ENCODE results near the gene MRTFA. TPM values are rescaled to one million over a fixed set of nuclear protein-coding genes. Genes with fewer than 3 reads are reported as not detected.
"Not testable (repeated sequence)": the region's sequence is repeated elsewhere in the genome, so short reads cannot be mapped to it uniquely, and the experiment has no call there.

Gene MRTFA
- polyA plus RNA-seq, 2 of the 4 experiments (the other 2 are of a cell fraction), result 6.8 to 48.3 TPM

DNA sequence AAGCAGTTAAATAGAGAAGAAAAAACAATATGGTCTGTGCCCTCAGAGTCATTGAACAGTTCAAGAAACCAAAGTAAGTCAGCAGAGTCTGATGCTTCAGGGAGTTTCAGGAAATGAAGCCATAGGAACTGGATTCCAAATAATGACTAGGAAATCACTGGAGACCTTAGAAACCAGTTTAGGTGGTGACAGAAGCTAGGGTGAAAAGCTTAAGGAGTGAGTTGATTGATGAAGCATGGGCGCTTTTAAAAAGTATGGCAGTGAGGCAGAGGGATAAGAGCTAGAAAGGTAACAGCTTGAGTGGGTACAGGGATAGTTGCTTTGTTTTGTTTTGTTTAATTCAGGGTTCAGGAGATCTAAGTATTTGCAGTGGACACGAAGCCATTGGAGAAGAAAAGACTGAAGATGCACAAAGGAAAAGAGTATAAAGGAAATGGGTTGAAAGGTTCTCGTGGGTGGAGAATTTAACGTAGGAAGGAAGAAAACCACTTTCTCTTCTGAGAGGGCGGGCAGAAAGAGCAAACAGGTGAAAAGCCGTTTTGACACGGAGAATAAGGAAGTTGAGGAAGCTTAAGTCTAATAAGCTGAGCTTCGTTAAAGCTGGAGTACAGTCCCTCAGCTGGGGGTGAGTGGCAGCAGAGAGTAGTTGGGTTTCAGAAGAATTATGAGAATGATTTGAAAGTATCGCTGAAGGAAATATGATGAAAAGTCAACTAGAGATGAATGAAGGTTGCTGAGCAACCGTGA, 251.3 kb downstream of the MRTFA start:
- CTCF ChIA-PET, result no interaction called here
- no peak for ATAC-seq
- FAIRE-seq, result no peak
- no peak for DNase-seq (ENCODE audit: low read depth in 1 of 2, low spot score in 1 of 2)
- POLR2A ChIA-PET, result no interaction called here
- no peak overlapping the region for H3K4me2 ChIP-seq
- 93% methylated on average over 10 of the region's 10 CpGs for WGBS (ENCODE audit: missing lambda C conversion rate)
- no peak overlapping the region for H3K4me3 ChIP-seq
- H3K27ac ChIP-seq, result no peak overlapping the region
- no peaks in the 10 kb centered on the region for H3K4me1 ChIP-seq
- no peaks in the 10 kb centered on the region for H3K9me3 ChIP-seq
- TF ChIP-seq, protein P1, sequence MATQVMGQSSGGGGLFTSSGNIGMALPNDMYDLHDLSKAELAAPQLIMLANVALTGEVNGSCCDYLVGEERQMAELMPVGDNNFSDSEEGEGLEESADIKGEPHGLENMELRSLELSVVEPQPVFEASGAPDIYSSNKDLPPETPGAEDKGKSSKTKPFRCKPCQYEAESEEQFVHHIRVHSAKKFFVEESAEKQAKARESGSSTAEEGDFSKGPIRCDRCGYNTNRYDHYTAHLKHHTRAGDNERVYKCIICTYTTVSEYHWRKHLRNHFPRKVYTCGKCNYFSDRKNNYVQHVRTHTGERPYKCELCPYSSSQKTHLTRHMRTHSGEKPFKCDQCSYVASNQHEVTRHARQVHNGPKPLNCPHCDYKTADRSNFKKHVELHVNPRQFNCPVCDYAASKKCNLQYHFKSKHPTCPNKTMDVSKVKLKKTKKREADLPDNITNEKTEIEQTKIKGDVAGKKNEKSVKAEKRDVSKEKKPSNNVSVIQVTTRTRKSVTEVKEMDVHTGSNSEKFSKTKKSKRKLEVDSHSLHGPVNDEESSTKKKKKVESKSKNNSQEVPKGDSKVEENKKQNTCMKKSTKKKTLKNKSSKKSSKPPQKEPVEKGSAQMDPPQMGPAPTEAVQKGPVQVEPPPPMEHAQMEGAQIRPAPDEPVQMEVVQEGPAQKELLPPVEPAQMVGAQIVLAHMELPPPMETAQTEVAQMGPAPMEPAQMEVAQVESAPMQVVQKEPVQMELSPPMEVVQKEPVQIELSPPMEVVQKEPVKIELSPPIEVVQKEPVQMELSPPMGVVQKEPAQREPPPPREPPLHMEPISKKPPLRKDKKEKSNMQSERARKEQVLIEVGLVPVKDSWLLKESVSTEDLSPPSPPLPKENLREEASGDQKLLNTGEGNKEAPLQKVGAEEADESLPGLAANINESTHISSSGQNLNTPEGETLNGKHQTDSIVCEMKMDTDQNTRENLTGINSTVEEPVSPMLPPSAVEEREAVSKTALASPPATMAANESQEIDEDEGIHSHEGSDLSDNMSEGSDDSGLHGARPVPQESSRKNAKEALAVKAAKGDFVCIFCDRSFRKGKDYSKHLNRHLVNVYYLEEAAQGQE (IDR thresholded peaks at IDR 0.05), result no peak
- no peak for TF ChIP-seq MAZ (IDR thresholded peaks at IDR 0.05; ENCODE audit: borderline replicate concordance, low read depth, low read length)
- TF ChIP-seq NFE2L2 (conservative IDR thresholded peaks at IDR 0.05; ENCODE audit: low read length), result no peak
- TF ChIP-seq SREBF2 (IDR thresholded peaks at IDR 0.05), result no peak
- TF ChIP-seq ZFP36 (IDR thresholded peaks at IDR 0.05; ENCODE audit: borderline replicate concordance, partially characterized antibody), result no peak
- TF ChIP-seq HOXB13 (CRISPR knock-in tag; IDR thresholded peaks at IDR 0.05; ENCODE audit: low read depth), result no peak

DNA sequence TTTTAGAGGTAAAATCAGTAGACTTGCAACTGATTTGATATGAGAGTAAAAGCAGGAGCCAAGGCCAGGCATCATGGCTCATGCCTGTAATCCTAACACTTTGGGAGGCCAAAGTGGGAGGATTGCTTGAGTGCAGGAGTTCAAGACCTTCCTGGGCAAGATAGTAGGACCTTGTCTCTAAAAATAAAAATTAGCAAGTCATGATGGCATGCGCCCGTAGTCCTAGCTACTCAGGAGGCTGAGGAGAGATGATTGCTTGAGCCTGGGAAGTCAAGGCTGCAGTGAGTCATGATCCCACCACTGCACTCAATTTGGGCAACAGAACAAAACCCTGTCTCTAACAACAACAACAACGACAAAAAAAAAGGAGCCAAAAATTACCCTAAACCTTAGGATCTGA, 252.6 kb downstream of the MRTFA start:
- no peak overlapping the region for H3K27ac ChIP-seq
- H3K4me1 ChIP-seq, result no peaks in the 10 kb centered on the region
- H3K4me2 ChIP-seq, result no peak overlapping the region
- ATAC-seq (no peak), DNase-seq (ENCODE audit: low read depth in 1 of 2, low spot score in 1 of 2) (no peak), FAIRE-seq (no peak)
- no peak overlapping the region for H3K4me3 ChIP-seq
- H3K9me3 ChIP-seq, result no peaks in the 10 kb centered on the region
- ChIA-PET CTCF (interaction anchor here (0.8 kb wide), 1 partner anchor 320 kb away, joined by 3 read pairs; no protein-coding TSS in a partner anchor), POLR2A (no interaction called here)
- 92% methylated on average over 3 of the region's 3 CpGs for WGBS (ENCODE audit: missing lambda C conversion rate)
- TF ChIP-seq NFE2L2 (conservative IDR thresholded peaks at IDR 0.05; ENCODE audit: low read length) (0 out of 2 replicates have a peak, but pooled peaks have one; percentile 25), EP300 (IDR thresholded peaks at IDR 0.05) (no peak), JUN (IDR thresholded peaks at IDR 0.05) (no peak)

DNA sequence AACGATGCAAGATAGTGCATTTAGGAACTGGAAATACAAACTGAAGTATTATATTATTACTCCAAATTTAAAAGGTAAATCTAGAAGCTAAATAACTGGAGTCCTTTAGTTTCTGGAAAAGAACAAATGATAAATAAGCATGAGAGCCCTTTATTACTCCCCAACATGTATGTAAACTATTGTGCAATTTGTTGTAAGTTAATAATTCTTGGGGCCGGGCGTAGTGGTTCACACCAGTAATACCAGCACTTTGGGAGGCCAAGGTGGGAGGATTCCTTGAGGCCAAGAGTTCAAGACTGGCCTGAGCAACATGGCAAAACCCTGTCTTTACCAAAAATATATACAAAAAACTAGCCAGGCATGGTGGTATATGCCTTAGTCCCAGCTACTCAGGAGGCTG, 255.1 kb downstream of the MRTFA start:
- ChIA-PET POLR2A (no interaction called here), CTCF (interaction anchor here (1.3 kb wide), 1 partner anchor 33 kb away, joined by 3 read pairs; no protein-coding TSS in a partner anchor)
- DNase-seq (ENCODE audit: low read depth in 1 of 2, low spot score in 1 of 2) (no peak), ATAC-seq (no peak), FAIRE-seq (no peak)
- H3K4me1 ChIP-seq, result no peaks in the 10 kb centered on the region
- H3K27ac ChIP-seq, result no peak overlapping the region
- TF ChIP-seq SMC3 (IDR thresholded peaks at IDR 0.05) (no peak), KDM5A (IDR thresholded peaks at IDR 0.05) (no peak), KDM1A (IDR thresholded peaks at IDR 0.05; ENCODE audit: low read depth) (no peak), CBX2 (IDR thresholded peaks at IDR 0.05; ENCODE audit: borderline replicate concordance, low read depth) (no peak), TFCP2L1 (CRISPR knock-in tag; IDR thresholded peaks at IDR 0.05) (no peak), CBX8 (IDR thresholded peaks at IDR 0.05) (no peak), EHMT2 (IDR thresholded peaks at IDR 0.05; ENCODE audit: low read depth) (no peak), RAD21 (conservative IDR thresholded peaks at IDR 0.05 in 1 of 2, IDR thresholded peaks at IDR 0.05 in 1 of 2) (no peak), ZSCAN20 (CRISPR knock-in tag; IDR thresholded peaks at IDR 0.05) (no peak), ZNF302 (CRISPR knock-in tag; IDR thresholded peaks at IDR 0.05) (no peak), ZFP36 (IDR thresholded peaks at IDR 0.05; ENCODE audit: borderline replicate concordance, partially characterized antibody) (no peak)
- TF ChIP-seq, protein P2, sequence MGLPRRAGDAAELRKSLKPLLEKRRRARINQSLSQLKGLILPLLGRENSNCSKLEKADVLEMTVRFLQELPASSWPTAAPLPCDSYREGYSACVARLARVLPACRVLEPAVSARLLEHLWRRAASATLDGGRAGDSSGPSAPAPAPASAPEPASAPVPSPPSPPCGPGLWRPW (IDR thresholded peaks at IDR 0.05), result no peak
- TF ChIP-seq, protein P1 (IDR thresholded peaks at IDR 0.05), result no peak
- H3K9me3 ChIP-seq, result no peaks in the 10 kb centered on the region
- H3K4me2 ChIP-seq, result no peak overlapping the region
- 83% methylated on average over 3 of the region's 3 CpGs for WGBS (ENCODE audit: missing lambda C conversion rate)
- H3K4me3 ChIP-seq, result no peak overlapping the region

DNA sequence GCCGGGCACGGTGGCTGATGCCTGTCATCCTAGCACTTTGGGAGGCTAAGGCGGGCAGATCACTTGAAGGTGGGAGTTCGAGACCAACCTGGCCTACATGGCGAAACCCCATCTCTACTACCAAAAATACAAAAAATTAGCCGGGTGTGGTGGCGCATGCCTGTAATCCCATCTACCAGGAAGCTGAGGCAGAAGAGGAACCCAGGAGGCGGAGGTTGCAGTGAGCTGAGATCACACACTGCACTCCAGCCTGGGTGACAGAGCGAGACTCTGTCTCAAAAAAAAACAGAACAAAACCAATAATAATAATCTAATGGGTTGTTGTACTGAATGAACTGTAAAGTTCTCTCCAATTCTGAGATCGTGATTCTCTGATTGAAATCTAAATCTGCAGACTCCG, 258.1 kb downstream of the MRTFA start:
- CTCF ChIA-PET, result interaction anchor here (0.7 kb wide), 1 partner anchor 522 kb away, joined by 3 read pairs; no protein-coding TSS in a partner anchor
- H3K9me3 ChIP-seq; DNase-seq (ENCODE audit: low read depth in 1 of 2, low spot score in 1 of 2); ATAC-seq; FAIRE-seq; H3K4me3 ChIP-seq; H3K4me1 ChIP-seq; H3K27ac ChIP-seq; POLR2A ChIA-PET; H3K4me2 ChIP-seq: not testable (repeated sequence)
- 93% methylated on average over 11 of the region's 11 CpGs for WGBS (ENCODE audit: missing lambda C conversion rate)

Measured in A549 (cell line).